ENCODE results near the gene NUP210.

The NUP210 gene

GRCh38 chr3:13353506-13353905 is 66.6 kb downstream of the NUP210 start:
- H3K27me3 ChIP-seq (replicated peaks; ENCODE audit: control insufficient read depth, insufficient read depth, low read length): no peaks in the 10 kb centered on the region
- H3K4me3 ChIP-seq (replicated peaks; ENCODE audit: low read depth, low read length): no peak overlapping the region
- TF ChIP-seq, protein P1, sequence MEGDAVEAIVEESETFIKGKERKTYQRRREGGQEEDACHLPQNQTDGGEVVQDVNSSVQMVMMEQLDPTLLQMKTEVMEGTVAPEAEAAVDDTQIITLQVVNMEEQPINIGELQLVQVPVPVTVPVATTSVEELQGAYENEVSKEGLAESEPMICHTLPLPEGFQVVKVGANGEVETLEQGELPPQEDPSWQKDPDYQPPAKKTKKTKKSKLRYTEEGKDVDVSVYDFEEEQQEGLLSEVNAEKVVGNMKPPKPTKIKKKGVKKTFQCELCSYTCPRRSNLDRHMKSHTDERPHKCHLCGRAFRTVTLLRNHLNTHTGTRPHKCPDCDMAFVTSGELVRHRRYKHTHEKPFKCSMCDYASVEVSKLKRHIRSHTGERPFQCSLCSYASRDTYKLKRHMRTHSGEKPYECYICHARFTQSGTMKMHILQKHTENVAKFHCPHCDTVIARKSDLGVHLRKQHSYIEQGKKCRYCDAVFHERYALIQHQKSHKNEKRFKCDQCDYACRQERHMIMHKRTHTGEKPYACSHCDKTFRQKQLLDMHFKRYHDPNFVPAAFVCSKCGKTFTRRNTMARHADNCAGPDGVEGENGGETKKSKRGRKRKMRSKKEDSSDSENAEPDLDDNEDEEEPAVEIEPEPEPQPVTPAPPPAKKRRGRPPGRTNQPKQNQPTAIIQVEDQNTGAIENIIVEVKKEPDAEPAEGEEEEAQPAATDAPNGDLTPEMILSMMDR (IDR thresholded peaks at IDR 0.05; ENCODE audit: insufficient read depth, low read length, poor library complexity, severe bottlenecking): no peak
- H3K36me3 ChIP-seq (ENCODE audit: control insufficient read depth, insufficient read depth, low read length): peaks cover 71% of the 10 kb centered on the region
- DNase-seq (ENCODE audit: extremely low read depth, insufficient read length): no peak

GRCh38 chr3:13352621-13353131 is 67.4 kb downstream of the NUP210 start:
- Histone ChIP-seq H3K4me3 (replicated peaks; ENCODE audit: low read depth, low read length) (no peak overlapping the region), H3K27me3 (replicated peaks; ENCODE audit: control insufficient read depth, insufficient read depth, low read length) (no peaks in the 10 kb centered on the region), H3K36me3 (ENCODE audit: control insufficient read depth, insufficient read depth, low read length) (peaks cover 71% of the 10 kb centered on the region)
- TF ChIP-seq, protein P1 (IDR thresholded peaks at IDR 0.05; ENCODE audit: insufficient read depth, low read length, poor library complexity, severe bottlenecking): no peak
- no peak for DNase-seq (ENCODE audit: extremely low read depth, insufficient read length)

DNA sequence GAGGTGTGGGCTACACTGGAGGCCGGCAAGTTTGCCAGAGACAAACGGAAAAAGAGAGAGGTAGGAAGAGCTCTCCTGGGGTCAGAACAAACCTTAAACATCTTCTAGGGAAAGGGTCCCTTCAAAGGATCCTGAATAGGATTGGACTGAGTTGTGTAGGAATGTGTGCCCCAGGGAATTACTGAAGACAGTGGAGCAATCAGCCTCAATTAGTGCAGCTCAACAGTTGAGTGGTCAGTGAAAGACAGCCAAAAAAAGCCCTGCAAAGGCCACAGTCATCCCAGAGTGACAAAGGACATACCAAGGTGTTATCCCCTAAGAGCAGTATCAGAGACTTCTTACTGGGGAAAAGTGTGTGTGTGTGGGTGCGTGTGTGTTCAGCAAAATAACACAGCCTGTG is 70.3 kb downstream of the NUP210 start:
- Histone ChIP-seq H3K36me3 (ENCODE audit: control insufficient read depth, insufficient read depth, low read length) (peaks cover 69% of the 10 kb centered on the region), H3K4me3 (replicated peaks; ENCODE audit: low read depth, low read length) (no peak overlapping the region), H3K27me3 (replicated peaks; ENCODE audit: control insufficient read depth, insufficient read depth, low read length) (no peaks in the 10 kb centered on the region)
- TF ChIP-seq, protein P1 (IDR thresholded peaks at IDR 0.05; ENCODE audit: insufficient read depth, low read length, poor library complexity, severe bottlenecking): no peak
- no peak for DNase-seq (ENCODE audit: extremely low read depth, insufficient read length)

- peaks cover 63% of the 10 kb centered on the region for H3K36me3 ChIP-seq (ENCODE audit: control insufficient read depth, insufficient read depth, low read length)
- no peaks in the 10 kb centered on the region for H3K27me3 ChIP-seq (replicated peaks; ENCODE audit: control insufficient read depth, insufficient read depth, low read length)
- H3K4me3 ChIP-seq (replicated peaks; ENCODE audit: low read depth, low read length): no peak overlapping the region
- TF ChIP-seq, protein P1 (IDR thresholded peaks at IDR 0.05; ENCODE audit: insufficient read depth, low read length, poor library complexity, severe bottlenecking): no peak
- DNase-seq (ENCODE audit: extremely low read depth, insufficient read length): no peak
Measured at GRCh38 chr3:13348661-13349396, 71.3 kb downstream of the NUP210 start.

- Histone ChIP-seq H3K4me3 (replicated peaks; ENCODE audit: low read depth, low read length) (no peak overlapping the region), H3K36me3 (ENCODE audit: control insufficient read depth, insufficient read depth, low read length) (peaks cover 62% of the 10 kb centered on the region), H3K27me3 (replicated peaks; ENCODE audit: control insufficient read depth, insufficient read depth, low read length) (no peaks in the 10 kb centered on the region)
- TF ChIP-seq, protein P1 (IDR thresholded peaks at IDR 0.05; ENCODE audit: insufficient read depth, low read length, poor library complexity, severe bottlenecking): no peak
- no peak for DNase-seq (ENCODE audit: extremely low read depth, insufficient read length)
Measured at GRCh38 chr3:13348100-13348499, 72.0 kb downstream of the NUP210 start.
